IMR-90 (cell line): Measurements from ENCODE around the gene LY6G6D. TPM values are rescaled to one million over a fixed set of nuclear protein-coding genes. Genes with fewer than 3 reads are reported as not detected.

Experiments used
- ATAC-seq: fragments of 200-7000 bp; cut with Tn5 transposase; 2 replicates; pipeline ENCODE4 v1.9.1; 2020; ENCODE audit warnings: low read depth, mild to moderate bottlenecking, moderate library complexity
- BruUV-seq: library from RNA; stranded (reverse); fragments of 400-500 nt; replicated peaks from 2 replicates; lab custom pipeline; 2021; lab: Mats Ljungman, UMichigan
- CTCF ChIA-PET: fragments of 300-600 bp; formaldehyde crosslinking; extraction: SDS; loops from one replicate; lab custom pipeline; 2021; ENCODE audit warnings: antibody characterized with exemption; lab: Yijun Ruan, JAX
- POLR2A ChIA-PET: fragments of 300-600 bp; sonication (Branson Sonifier 250); formaldehyde crosslinking; loops from one replicate; lab custom pipeline; 2022; ENCODE audit warnings: antibody characterized with exemption; ENCODE audit not compliant: unreplicated experiment; lab: Charles Lee
- DNase-seq: peaks from one replicate; pipeline ENCODE4 v3.0.0; 2013
- H2AFZ ChIP-seq: replicated peaks from 2 replicates; pipeline ENCODE3; 2013; ENCODE audit warnings: low read length, mild to moderate bottlenecking; ENCODE audit not compliant: poor library complexity
- H2AK5ac ChIP-seq: 2 replicates; pipeline ENCODE4 v1.6.1; 2013; ENCODE audit warnings: low read depth, low read length, inconsistent platforms
- H2AK9ac ChIP-seq: replicated peaks from 2 replicates; pipeline ENCODE3; 2013; ENCODE audit warnings: mild to moderate bottlenecking, low read depth, low read length, moderate library complexity; ENCODE audit not compliant: poor library complexity
- H2BK120ac ChIP-seq: 2 replicates; pipeline ENCODE4 v1.6.1; 2013; ENCODE audit warnings: low read depth, low read length, inconsistent platforms
- H2BK15ac ChIP-seq: 3 replicates; pipeline ENCODE4 v1.6.1; 2013; ENCODE audit warnings: low read depth, low read length, inconsistent platforms
- H2BK20ac ChIP-seq: 2 replicates; pipeline ENCODE4 v1.6.1; 2013; ENCODE audit warnings: low read depth, mild to moderate bottlenecking, inconsistent platforms, low read length, moderate library complexity
- H2BK5ac ChIP-seq: 2 replicates; pipeline ENCODE4 v1.6.1; 2013; ENCODE audit warnings: mild to moderate bottlenecking, low read depth, low read length, inconsistent platforms; ENCODE audit not compliant: poor library complexity, severe bottlenecking
- H3K14ac ChIP-seq: replicated peaks from 2 replicates; pipeline ENCODE4 v1.6.1; 2013; ENCODE audit warnings: low read depth, low read length, inconsistent platforms
- H3K18ac ChIP-seq: 2 replicates; pipeline ENCODE4 v1.6.1; 2013; ENCODE audit warnings: low read depth, low read length, control low read depth
- H3K23ac ChIP-seq: 2 replicates; pipeline ENCODE4 v1.6.1; 2013; ENCODE audit warnings: low read depth, low read length, inconsistent platforms
- H3K27ac ChIP-seq: 2 replicates; pipeline ENCODE4 v1.5.1; 2013; ENCODE audit warnings: mild to moderate bottlenecking, control low read depth, low read length; ENCODE audit not compliant: insufficient read depth
- H3K27me3 ChIP-seq: 2 replicates; pipeline ENCODE4 v1.6.1; 2013; ENCODE audit warnings: low read length; ENCODE audit not compliant: control insufficient read depth, insufficient read depth
- H3K36me3 ChIP-seq: 2 replicates; pipeline ENCODE4 v1.6.1; 2013; ENCODE audit warnings: low read length, mixed read lengths; ENCODE audit not compliant: control insufficient read depth, insufficient read depth
- H3K4ac ChIP-seq: 2 replicates; pipeline ENCODE4 v1.6.1; 2013; ENCODE audit warnings: low read depth, low read length, inconsistent platforms
- H3K4me1 ChIP-seq: 2 replicates; pipeline ENCODE4 v1.6.1; 2013; ENCODE audit warnings: low read length, mixed read lengths; ENCODE audit not compliant: control insufficient read depth, insufficient read depth
- H3K4me2 ChIP-seq: 2 replicates; pipeline ENCODE4 v1.6.1; 2013; ENCODE audit warnings: low read depth, mild to moderate bottlenecking, control low read depth, low read length, moderate library complexity
- H3K4me3 ChIP-seq: 2 replicates; pipeline ENCODE4 v1.5.1; 2013; ENCODE audit warnings: low read depth, mild to moderate bottlenecking, control low read depth, low read length, moderate library complexity; ENCODE audit not compliant: insufficient read depth
- H3K56ac ChIP-seq: 2 replicates; pipeline ENCODE4 v1.6.1; 2013; ENCODE audit warnings: low read length, inconsistent platforms; ENCODE audit not compliant: insufficient read depth; ENCODE audit errors: extremely low read depth
- H3K79me1 ChIP-seq, 2 experiments: 2 replicates each; pipeline ENCODE4 v1.6.1; 2013; ENCODE audit warnings: low read length in 2 of 2, inconsistent platforms in 1 of 2, low read depth in 1 of 2
- H3K9ac ChIP-seq: 2 replicates; pipeline ENCODE4 v1.6.1; 2013; ENCODE audit warnings: low read depth, low read length, control low read depth
- H3K9me1 ChIP-seq: 2 replicates; pipeline ENCODE4 v1.6.1; 2013; ENCODE audit warnings: low read length, inconsistent platforms; ENCODE audit not compliant: insufficient read depth
- H3K9me3 ChIP-seq: 2 replicates; pipeline ENCODE4 v1.6.1; 2013; ENCODE audit warnings: low read length; ENCODE audit not compliant: control insufficient read depth, insufficient read depth
- H4K20me1 ChIP-seq: 2 replicates; pipeline ENCODE4 v1.6.1; 2013; ENCODE audit warnings: low read length, inconsistent platforms; ENCODE audit not compliant: insufficient read depth
- H4K5ac ChIP-seq: 2 replicates; pipeline ENCODE4 v1.6.1; 2013; ENCODE audit warnings: mild to moderate bottlenecking, low read depth, low read length, control low read depth
- H4K8ac ChIP-seq, 2 experiments: 2 replicates each; pipeline ENCODE4 v1.6.1; 2013; ENCODE audit warnings: low read depth in 2 of 2, low read length in 2 of 2, control low read depth in 1 of 2, inconsistent platforms in 1 of 2
- H4K91ac ChIP-seq: 2 replicates; pipeline ENCODE4 v1.6.1; 2013; ENCODE audit warnings: low read depth, low read length, inconsistent platforms; ENCODE audit not compliant: insufficient read depth
- BHLHE40 ChIP-seq: fragments of 150-350 bp; IDR thresholded peaks from 2 replicates; pipeline ENCODE4 v1.6.1; 2016; ENCODE audit warnings: mild to moderate bottlenecking, low read depth, low read length
- CEBPB ChIP-seq: IDR thresholded peaks from 2 replicates; pipeline ENCODE4 v1.6.1; 2012; ENCODE audit warnings: low read depth, low read length, improper control_type of control experiment
- CTCF ChIP-seq: conservative IDR thresholded peaks from 2 replicates; pipeline ENCODE4 v1.5.1; 2012; ENCODE audit warnings: mild to moderate bottlenecking, low read depth, low read length, improper control_type of control experiment
- FOS ChIP-seq: fragments of 150-350 bp; IDR thresholded peaks from 2 replicates; pipeline ENCODE4 v1.6.1; 2016; ENCODE audit warnings: low read depth, low read length
- MAFK ChIP-seq: IDR thresholded peaks from 2 replicates; pipeline ENCODE4 v1.6.1; 2012; ENCODE audit warnings: low read depth, low read length, improper control_type of control experiment
- MXI1 ChIP-seq: IDR thresholded peaks from 2 replicates; pipeline ENCODE4 v1.6.1; 2012; ENCODE audit warnings: low read depth, mild to moderate bottlenecking, low read length, moderate library complexity, borderline replicate concordance
- RAD21 ChIP-seq: IDR thresholded peaks from 2 replicates; pipeline ENCODE4 v1.6.1; 2012; ENCODE audit warnings: low read length, improper control_type of control experiment
- RCOR1 ChIP-seq: IDR thresholded peaks from 2 replicates; pipeline ENCODE4 v1.6.1; 2012; ENCODE audit warnings: mild to moderate bottlenecking, low read length, improper control_type of control experiment; ENCODE audit not compliant: insufficient replicate concordance
- USF2 ChIP-seq: fragments of 150-350 bp; IDR thresholded peaks from 2 replicates; pipeline ENCODE4 v1.6.1; 2017; ENCODE audit warnings: mild to moderate bottlenecking, antibody characterized with exemption, low read length, low read depth
- WGBS, 2 experiments: methylation state at CpG; one replicate each; pipeline versions ENCODE4 v1.1.5 to v1.1.7; 2013; ENCODE audit warnings: missing lambda C conversion rate in 2 of 2; ENCODE audit not compliant: insufficient read length in 1 of 2; ENCODE audit errors: extremely low coverage in 2 of 2; 5-methylcytosine and 5-hydroxymethylcytosine counted together
- dilution Hi-C: fragments of 300-500 bp; cut with HindIII; formaldehyde crosslinking; loops from one replicate; pipeline ENCODE4 v1.14.3; 2018; ENCODE audit warnings: low sequenced_read_pairs; ENCODE audit not compliant: unreplicated experiment
- in situ Hi-C: fragments of 300-500 bp; cut with MboI; formaldehyde crosslinking; loops from 3 replicates; pipeline ENCODE4 v1.14.3; 2019; ENCODE audit warnings: low sequenced_read_pairs, inconsistent platforms, mixed read lengths
- intact Hi-C: fragments of 100-400 bp; cut with micrococcal nuclease; formaldehyde crosslinking; loops from 2 replicates; pipeline ENCODE4 v1.10.0; 2022
- polyA plus RNA-seq, 3 experiments: library from polyadenylated mRNA; depleted of rRNA; stranded (reverse); fragments of >200 nt; gene quantifications; 2 replicates each; pipeline ENCODE4 v1.2.3, GENCODE V29; 2012; ENCODE audit warnings: low replicate concordance in 1 of 3
- total RNA-seq: library from RNA; depleted of rRNA; stranded (reverse); fragments of >200 nt; gene quantifications from 2 replicates; pipeline ENCODE4 v1.2.3, GENCODE V29; 2012
- TF ChIP-seq, protein P1 (sequence below): fragments of 150-350 bp; IDR thresholded peaks from 2 replicates; pipeline ENCODE4 v1.6.1; 2016; ENCODE audit warnings: low read depth, mild to moderate bottlenecking, low read length, moderate library complexity, borderline replicate concordance

LY6G6D gene
- total and polyA plus RNA-seq, 2 of the 4 experiments (the other 2 are of a cell fraction): not detected

DNA sequence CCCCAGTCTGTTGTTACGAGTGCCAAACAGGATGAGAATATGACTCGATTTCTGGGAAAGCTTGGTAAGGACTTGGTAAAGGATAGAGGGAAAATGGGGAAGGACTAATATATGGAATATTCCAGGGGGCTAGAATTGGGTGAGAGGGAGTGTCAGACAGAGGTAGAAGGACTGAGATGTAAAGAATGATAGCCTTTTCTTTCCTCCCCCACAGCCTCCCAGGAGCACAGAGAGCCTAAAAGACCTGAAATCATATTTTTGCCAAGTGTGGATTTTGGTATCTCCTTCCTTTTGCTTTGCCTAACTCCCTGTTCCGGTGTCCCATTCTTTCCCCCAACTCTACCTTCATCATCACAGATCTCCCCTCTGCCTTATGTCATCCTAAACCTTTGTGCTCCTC, 27.7 kb downstream of the LY6G6D start (continued):
- TF ChIP-seq CEBPB: no peak

GRCh38 chr6:31744422-31744821, 29.3 kb downstream of the LY6G6D start:
- no peak for ATAC-seq
- Histone ChIP-seq H4K5ac (no peak overlapping the region), H3K18ac (no peak overlapping the region), H3K9me1 (peaks cover 3% of the 10 kb centered on the region), H2AK5ac (no peak overlapping the region), H3K4me2 (no peak overlapping the region), H3K4me3 (no peak overlapping the region), H4K20me1 (no peaks in the 10 kb centered on the region), H2BK15ac (no peak overlapping the region), H3K27me3 (no peaks in the 10 kb centered on the region), H3K14ac (no peak overlapping the region), H2BK120ac (no peak overlapping the region), H2AFZ (no peak overlapping the region), H3K27ac (no peak overlapping the region), H3K36me3 (peaks cover 3% of the 10 kb centered on the region), H3K79me1 (peaks cover 4 to 19% of the 10 kb centered on the region in 2 experiments; a peak in 3 of 4 replicates), H3K56ac (no peak overlapping the region), H2BK5ac (no peak overlapping the region), H3K4me1 (no peaks in the 10 kb centered on the region; the same call in 1 of the 2 replicates), H3K9ac (no peak overlapping the region), H2AK9ac (no peak overlapping the region), H3K4ac (no peak overlapping the region), H3K9me3 (no peaks in the 10 kb centered on the region), H2BK20ac (no peak overlapping the region), H4K8ac (no peak overlapping the region), H4K91ac (no peak overlapping the region), H3K23ac (no peak overlapping the region)
- dilution Hi-C loops: no loop called here
- in situ Hi-C loops: no loop called here
- intact Hi-C loops: no loop called here
- BruUV-seq: no TSS peak
- 86% methylated on average over 1 of the region's 1 CpG; no CpG with 5 or more reads in 1 of the 2 experiments for WGBS, 2 experiments
- no peak for TF ChIP-seq FOS
- TF ChIP-seq RAD21: no peak
- no peak for TF ChIP-seq RCOR1
- TF ChIP-seq, protein P1, sequence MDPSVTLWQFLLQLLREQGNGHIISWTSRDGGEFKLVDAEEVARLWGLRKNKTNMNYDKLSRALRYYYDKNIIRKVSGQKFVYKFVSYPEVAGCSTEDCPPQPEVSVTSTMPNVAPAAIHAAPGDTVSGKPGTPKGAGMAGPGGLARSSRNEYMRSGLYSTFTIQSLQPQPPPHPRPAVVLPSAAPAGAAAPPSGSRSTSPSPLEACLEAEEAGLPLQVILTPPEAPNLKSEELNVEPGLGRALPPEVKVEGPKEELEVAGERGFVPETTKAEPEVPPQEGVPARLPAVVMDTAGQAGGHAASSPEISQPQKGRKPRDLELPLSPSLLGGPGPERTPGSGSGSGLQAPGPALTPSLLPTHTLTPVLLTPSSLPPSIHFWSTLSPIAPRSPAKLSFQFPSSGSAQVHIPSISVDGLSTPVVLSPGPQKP: no peak
- no peak for TF ChIP-seq USF2
- TF ChIP-seq BHLHE40: no peak
- TF ChIP-seq CTCF: no peak
- no peak for TF ChIP-seq MXI1
- TF ChIP-seq MAFK: no peak
- ChIA-PET CTCF (no interaction called here), POLR2A (no interaction called here)
- no peak for DNase-seq
